ENCODE measurements around the gene TMEM72.

TMEM72 gene

DNA sequence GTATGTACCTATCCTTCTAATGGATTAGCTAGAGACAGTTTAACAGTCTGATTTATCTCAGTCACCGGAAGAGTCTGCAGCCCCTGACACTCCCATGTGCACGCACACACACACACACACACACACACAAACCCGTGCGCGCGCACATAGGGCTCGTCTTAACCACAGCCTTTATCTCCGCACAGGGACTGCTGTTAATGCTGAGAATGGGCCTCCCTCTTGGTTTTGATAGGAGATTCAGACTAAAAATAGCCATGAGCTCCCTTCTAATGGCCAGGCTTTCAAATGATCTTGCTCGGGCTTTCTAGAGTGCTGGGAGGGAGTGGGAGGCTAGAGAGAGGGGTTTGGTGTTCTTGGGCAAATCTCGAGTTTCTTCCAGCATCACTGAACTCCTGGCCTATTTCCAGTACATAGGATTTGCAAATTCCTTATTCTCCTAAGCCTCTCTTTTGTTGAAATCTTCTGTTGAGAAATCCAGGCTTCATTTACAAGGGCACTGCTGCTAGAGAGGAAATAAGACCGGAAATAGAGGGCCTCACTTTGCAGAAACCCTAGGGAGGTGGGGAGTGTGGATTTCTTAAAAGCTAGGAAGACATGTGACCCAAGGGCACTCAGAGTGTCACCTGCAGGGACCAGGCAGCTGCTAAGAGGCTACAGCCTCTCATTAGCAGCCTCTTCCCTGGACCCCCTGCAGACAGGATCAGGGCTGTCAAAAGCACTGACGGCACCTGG is 2.4 kb downstream of the TMEM72 start:
- DNase-seq (ENCODE audit: extremely low spot score), result no peak
- POLR2A ChIA-PET, result no interaction called here

GRCh38 chr10:44914891-44915290 is 3.8 kb downstream of the TMEM72 start:
- TF ChIP-seq CTCF (IDR thresholded peaks at IDR 0.05; ENCODE audit: control extremely low read depth, extremely low read depth, low read depth, missing control alignments), result no peak
- DNase-seq (ENCODE audit: extremely low spot score), result no peak
- ChIA-PET POLR2A (no interaction called here), CTCF (no interaction called here)

More for the DNA sequence above, 2.4 kb downstream of the TMEM72 start:
- no peak for TF ChIP-seq CTCF (IDR thresholded peaks at IDR 0.05; ENCODE audit: control extremely low read depth, extremely low read depth, low read depth, missing control alignments)
- CTCF ChIA-PET, result no interaction called here

DNA sequence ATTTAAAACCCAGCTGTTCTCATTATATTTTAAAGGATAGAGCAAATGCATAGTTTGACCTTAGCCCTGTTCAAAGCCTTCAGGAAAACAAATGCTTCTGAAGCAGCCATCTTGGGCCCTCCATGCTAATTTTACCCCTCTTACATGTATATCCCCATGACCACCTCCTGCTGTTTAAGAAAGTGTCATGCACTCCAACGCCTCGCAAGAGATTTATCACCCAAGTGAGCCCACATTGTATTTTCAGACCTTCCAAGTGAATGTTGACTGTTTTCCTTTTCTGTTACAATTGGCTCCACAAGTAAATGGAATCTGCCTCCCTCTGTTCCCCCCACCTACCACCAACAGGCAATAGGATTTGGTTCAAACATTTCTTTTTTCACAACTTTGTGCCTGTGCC is 5.3 kb downstream of the TMEM72 start:
- ChIA-PET POLR2A (no interaction called here), CTCF (no interaction called here)
- DNase-seq (ENCODE audit: extremely low spot score), result no peak
- no peak for TF ChIP-seq CTCF (IDR thresholded peaks at IDR 0.05; ENCODE audit: control extremely low read depth, extremely low read depth, low read depth, missing control alignments)

- no peak for DNase-seq (ENCODE audit: extremely low spot score)
- ChIA-PET CTCF (no interaction called here), POLR2A (no interaction called here)
- TF ChIP-seq CTCF (IDR thresholded peaks at IDR 0.05; ENCODE audit: control extremely low read depth, extremely low read depth, low read depth, missing control alignments), result no peak
These were observed 6.7 kb downstream of the TMEM72 start for GRCh38 chr10:44917848-44918247.

DNA sequence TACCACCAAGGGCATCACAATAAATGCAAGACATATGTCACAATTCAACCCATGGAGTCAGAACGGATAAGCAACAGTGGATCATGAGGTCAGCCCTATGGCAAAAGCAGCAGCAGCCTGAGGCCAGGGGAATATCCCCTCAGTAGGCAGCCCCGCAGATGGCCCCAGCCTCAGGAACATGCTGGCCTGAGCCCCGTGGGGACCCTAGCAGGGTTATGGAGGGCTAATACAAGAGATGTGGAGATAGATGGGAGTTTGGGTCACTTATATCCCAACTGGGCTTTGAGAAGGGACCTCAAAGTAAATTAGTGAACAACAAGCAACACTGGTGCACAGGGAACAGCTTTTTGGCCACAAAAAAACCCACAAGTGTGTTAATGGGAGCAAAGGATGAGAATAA is 9.1 kb downstream of the TMEM72 start:
- POLR2A ChIA-PET, result no interaction called here
- no peak for TF ChIP-seq CTCF (IDR thresholded peaks at IDR 0.05; ENCODE audit: control extremely low read depth, extremely low read depth, low read depth, missing control alignments)
- CTCF ChIA-PET, result interaction anchor here (1.2 to 2.6 kb wide), 5 partner anchors 8 to 42 kb away, joined by 3 to 21 read pairs (median 3); no protein-coding TSS in a partner anchor
- DNase-seq (ENCODE audit: extremely low spot score), result no peak

- ChIA-PET CTCF (interaction anchor here (0.8 to 2.6 kb wide), 6 partner anchors 9 to 85 kb away, joined by 3 to 21 read pairs (median 3); no protein-coding TSS in a partner anchor), POLR2A (no interaction called here)
- no peak for TF ChIP-seq CTCF (IDR thresholded peaks at IDR 0.05; ENCODE audit: control extremely low read depth, extremely low read depth, low read depth, missing control alignments)
- DNase-seq (ENCODE audit: extremely low spot score), result no peak
These were observed 9.9 kb downstream of the TMEM72 start for GRCh38 chr10:44921061-44921460.

Data from GM10248 (cell line).